Measurements from ENCODE around the gene IL1RAPL1.

GRCh38 chrX:29890004-29890403 lies 1302.8 kb downstream of the IL1RAPL1 start:
- TF ChIP-seq CTCF (IDR thresholded peaks at IDR 0.05; ENCODE audit: insufficient read depth, low read depth, low read length) (no peak), EZH2 (IDR thresholded peaks at IDR 0.05; ENCODE audit: insufficient read depth, low read length) (no peak)
